HS-5 (cell line): ENCODE data around the gene FN3K.
"Not testable (repeated sequence)": the region's sequence is repeated elsewhere in the genome, so short reads cannot be mapped to it uniquely, and the experiment has no call there.

ENCODE experiments used
- DNase-seq: peaks from one replicate; pipeline ENCODE4 v3.0.0-alpha.2; 2012; ENCODE audit warnings: low read depth

Gene FN3K

DNA sequence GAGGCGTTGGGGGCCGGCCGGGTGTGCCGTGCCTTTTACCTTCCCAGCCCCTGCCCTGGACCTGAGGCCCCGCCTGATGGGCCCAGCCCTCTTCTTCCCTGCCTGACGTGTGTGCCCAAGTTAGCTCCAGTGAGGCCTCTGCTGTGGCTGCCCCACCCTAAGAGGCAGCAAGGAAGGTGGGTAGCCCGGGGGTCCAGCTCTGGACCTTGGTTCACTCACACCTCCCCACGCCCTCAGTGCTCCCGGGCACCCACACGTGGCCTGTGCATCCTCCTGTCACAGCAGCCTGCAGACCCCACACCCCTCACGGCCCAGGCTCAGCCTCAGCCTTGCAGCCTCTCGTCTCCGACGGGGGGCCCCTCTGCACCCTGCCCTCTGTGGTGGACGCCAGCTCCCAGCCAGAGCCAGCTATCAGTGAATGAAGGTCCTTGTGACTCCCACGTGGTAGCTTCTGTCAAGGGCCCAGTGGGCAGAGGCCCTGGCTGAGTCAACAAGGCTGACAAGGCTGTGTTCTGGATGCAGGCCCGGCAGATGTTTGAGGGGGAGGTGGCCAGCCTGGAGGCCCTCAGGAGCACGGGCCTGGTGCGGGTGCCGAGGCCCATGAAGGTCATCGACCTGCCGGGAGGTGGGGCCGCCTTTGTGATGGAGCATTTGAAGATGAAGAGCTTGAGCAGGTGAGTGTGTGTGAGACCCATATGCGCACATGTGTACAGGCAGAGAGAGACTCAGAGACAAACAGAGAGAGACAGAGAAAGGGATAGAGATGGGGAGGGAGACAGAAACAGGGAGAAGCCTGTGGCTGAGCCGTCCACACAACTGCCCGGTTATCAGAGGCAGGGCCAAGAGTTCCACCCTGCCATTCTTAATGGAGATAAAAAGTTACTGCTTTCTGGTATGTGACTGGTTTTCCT, 2.8 kb downstream of the FN3K start:
- DNase-seq = no peak

DNA sequence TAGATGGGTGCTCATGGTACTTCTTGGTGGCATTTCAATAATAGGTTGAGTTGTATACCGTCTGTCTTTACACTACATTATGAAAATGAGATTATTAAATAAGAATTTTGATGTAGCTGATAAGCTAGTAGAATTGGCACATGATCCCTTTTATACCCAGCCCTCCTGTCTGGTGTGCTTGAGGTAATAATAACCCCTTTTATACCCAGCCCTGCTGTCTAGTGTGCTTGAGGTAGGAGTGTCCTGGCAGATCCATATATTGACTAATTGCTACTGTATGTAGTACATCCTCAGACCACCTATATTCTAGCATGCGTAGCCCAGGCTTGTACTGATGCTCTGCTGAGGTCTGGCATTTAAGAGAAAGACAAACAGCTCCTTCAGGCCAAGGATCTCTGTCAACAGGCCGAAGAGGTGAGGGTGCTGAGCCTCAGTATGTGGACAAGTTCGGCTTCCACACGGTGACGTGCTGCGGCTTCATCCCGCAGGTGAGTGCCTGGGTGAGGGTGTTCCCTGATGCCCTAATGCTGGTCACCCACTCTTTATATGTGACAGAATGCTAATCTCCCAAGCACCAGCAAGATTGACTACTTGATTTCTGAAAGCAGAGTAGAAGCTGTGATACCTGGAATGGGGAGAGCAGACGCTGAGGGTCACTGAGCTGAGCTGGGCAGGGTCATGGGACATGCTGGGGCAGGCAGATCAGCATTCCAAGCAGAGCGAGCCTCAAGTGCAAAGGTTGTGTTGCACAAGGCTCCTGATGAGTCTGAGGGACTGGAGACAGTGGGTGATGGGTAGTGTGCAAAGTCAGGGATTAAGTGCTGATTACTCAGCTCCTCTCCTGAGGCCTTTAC, 5.7 kb downstream of the FN3K start:
- no peak for DNase-seq

DNA sequence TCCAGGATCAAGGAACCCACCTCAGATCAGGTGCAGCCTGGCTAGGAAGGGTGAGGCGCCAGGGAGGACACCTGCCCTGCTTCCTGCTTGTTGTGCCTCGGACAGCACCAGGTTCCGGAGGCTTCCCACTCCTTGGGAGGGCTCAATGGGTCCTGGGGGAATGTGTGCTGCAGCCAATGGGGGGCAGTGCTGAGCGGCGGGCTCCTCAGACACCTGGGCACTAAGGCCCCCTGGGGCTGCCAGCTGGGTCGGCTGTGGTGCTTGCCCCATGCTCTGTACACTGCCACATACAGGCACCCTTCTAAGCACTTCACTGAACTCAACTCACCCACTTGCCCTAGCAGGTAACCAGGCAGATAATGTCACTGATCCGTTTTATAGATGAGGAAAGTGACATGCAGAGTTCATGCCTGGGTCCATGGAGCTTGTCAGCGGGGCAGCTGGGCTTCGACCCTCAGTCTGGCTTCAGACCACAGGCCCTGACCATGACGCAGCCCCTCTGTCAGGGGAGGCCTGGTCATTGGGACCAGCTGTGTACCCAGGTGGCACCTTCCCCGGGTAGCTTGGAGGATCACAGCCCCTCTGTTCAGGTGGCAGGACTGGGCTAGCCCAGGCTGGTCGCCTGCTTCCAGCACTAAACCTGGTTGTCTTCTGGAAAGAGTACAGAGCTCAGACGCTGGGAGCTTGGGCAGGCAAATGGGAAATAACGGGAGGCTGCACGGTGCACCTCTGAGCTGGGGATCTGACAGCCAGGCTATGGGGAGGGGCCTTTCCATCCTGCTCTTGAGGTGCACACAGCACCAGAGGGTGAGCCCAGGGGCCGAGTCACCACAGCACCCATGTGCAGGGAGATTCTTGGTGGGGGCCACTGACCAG, 8.2 kb downstream of the FN3K start:
- DNase-seq = no peak

DNA sequence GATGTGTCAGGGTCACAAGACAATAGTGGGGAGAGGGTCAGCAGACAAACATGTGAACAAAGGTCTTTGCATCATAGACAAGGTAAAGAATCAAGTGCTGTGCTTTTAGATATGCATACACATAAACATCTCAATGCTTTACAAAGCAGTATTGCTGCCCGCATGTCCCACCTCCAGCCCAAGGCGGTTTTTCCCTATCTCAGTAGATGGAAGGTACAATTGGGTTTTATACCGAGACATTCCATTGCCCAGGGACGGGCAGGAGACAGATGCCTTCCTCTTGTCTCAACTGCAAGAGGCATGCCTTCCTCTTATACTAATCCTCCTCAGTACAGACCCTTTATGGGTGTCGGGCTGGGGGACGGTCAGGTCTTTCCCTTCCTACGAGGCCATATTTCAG, 9.3 kb downstream of the FN3K start:
- DNase-seq = not testable (repeated sequence)

DNA sequence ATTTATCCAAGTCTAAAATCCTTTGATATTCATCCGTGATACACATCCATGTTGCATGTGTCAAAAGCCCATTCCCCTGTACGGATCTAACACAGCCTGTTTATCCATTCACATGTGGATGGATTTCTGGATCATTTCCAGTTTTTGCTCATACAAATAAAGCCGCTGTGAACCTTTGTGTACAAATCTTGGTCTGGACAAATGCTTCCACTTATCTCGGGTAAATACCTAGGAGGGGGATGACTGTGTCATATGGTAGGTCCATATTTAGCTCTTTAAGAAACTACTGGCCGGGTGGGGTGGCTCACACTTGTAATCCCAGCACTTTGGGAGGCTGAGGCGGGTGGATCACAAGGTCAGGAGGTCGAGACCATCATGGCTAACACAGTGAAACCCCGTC, 10.1 kb downstream of the FN3K start:
- no peak for DNase-seq

- no peak for DNase-seq
Observed at GRCh38 chr17:82748756-82749155, 13.3 kb downstream of the FN3K start.

DNA sequence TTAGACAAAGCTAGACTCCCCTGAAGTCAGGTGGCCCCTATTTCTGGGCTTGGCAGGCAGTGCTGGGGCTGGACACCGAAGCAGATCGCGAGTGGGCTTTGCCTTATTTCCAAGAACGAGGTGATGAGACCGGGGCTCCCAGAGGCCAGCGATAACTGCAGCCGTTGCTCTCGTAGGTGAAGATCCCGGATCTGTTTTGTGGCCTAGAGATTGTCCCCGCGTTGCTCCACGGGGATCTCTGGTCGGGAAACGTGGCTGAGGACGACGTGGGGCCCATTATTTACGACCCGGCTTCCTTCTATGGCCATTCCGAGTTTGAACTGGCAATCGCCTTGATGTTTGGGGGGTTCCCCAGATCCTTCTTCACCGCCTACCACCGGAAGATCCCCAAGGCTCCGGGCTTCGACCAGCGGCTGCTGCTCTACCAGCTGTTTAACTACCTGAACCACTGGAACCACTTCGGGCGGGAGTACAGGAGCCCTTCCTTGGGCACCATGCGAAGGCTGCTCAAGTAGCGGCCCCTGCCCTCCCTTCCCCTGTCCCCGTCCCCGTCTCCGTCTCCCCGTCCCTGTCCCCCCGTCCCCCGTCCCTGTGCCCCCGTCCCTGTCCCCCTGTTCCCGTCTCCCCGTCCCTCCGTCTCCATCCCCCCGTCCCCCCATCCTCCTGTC, 15.0 kb downstream of the FN3K start:
- DNase-seq = no peak

DNA sequence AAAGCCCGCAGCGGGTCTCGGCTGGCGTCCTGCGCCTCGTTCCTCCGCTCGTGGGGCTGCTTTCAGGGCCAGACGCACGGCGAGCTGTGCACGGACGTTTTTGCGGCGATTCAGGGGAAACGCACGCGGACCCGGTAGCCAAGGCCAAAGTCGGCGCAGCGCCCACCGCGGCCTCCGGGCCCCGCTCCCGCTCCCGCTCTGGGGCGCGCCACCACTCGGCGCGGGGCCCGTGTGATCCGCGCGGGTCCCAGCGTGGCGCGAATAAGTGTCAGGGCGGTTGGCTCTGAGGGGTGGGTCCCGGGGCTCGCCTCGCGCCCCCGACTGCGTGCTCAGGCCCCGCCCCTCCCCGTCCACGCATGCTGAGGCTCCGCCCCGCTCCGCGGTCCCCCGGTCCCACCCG, 15.8 kb downstream of the FN3K start:
- DNase-seq = no peak

- DNase-seq = peak; percentile 65
Observed at GRCh38 chr17:82751571-82752370, 16.4 kb downstream of the FN3K start, which contains the start of gene TBCD. Gene TBCD, plus strand, starts transcription at chr17:82752065. Its CDS starts 129 bp downstream, at chr17:82752194.

DNA sequence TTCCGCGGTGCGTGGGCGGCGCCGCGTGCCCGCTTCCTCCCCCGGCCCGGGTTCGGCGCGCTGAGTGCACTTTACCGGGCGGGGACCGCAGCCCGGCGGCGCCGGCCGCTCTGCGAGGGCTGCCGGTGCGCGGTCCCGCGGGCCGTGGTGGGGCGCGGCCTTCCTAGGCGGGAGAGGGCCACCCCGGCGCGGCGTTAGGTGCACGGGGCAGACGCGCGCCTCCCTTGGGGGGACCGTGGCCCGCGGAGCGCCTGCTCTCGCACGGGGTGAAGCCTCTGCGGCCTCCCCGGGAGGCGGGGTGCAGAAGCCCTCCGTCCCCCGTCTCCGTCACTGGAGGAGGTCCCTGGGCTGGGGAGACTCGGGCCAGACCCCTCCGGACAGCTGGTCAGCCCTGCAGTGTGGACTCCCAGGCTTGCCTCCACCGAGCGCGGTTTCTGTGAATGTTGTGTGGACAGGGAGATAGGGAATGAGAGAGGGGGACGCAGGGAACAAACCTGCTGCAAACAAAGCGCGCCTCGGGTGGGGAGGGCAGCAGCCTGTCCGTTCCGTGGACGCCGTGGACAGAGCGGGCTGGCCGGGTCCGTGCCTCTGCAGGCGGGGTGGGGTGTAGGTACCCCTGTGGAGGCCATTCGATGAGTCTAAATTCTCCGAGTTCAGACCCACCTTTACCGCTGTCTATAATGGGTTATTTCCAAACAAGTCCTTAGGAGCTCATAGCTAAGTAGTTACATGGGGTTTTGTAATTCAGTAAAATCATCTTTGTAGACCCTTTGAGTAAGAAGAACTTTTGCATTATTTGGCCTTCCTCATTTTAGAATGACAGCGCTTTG, 17.2 kb downstream of the FN3K start:
- DNase-seq = no peak

- DNase-seq = no peak
Observed at GRCh38 chr17:82753201-82753464, 17.7 kb downstream of the FN3K start.

- no peak for DNase-seq
Observed at GRCh38 chr17:82754297-82755208, 19.1 kb downstream of the FN3K start.

DNA sequence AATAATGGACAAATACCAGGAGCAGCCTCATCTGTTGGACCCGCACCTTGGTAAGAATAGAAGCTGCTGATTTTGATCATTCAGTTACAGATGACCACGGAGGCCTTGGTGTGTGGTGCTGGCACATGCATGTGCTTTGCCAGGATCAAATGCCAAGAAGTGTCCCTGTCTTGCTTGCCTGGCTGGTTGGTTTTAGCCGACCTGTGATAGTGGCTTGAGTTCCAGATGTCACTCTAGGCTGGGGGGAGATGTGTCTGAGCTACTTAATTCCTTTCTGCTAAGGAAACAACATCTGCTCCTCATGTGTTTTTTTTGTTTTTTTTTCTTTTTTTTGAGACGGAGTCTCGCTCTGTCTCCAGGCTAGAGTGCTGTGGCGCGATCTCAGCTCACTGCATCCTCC, 20.8 kb downstream of the FN3K start:
- no peak for DNase-seq

GRCh38 chr17:82765371-82765770, 30.0 kb downstream of the FN3K start:
- DNase-seq = no peak

- no peak for DNase-seq
Observed at GRCh38 chr17:82767041-82767754, 31.8 kb downstream of the FN3K start.

DNA sequence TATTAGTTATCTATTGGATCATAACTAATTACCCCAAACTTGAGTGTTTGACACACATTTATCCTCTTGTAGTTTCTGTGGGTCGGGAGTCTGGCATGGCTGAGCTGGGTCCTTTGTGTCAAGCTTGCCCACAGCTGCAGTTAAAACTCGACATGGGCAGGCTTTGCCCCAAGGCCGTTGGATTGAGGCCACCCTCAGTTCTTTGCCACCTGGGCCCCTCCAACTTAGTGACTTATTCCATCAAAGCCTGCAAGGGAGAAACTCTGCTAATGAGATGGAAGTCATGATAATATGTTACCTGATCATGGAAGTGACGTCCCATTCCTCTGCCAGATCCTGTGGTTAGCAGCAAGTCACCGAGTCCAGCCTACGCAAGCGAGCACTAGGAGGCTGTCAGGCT, 33.6 kb downstream of the FN3K start:
- no peak for DNase-seq

GRCh38 chr17:82772026-82772425, 36.6 kb downstream of the FN3K start:
- DNase-seq = no peak

DNA sequence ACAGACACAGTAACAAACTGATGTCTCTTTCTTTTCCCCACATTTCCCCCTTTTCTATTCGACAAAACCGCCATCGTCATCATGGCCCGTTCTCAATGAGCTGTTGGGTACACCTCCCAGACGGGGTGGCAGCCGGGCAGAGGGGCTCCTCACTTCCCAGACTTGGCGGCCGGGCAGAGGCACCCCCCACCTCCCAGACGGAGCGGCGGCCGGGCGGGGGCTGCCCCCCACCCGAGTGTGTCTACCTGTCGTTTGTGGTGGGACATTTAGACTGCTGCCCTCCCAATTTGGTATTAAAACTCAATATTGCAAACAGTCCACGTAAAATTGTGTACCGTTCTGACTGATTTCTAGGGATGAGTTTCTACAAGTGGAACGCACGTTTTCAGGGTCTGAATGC, 39.0 kb downstream of the FN3K start:
- DNase-seq = not testable (repeated sequence)
